GM19328 (cell line): Measurements from ENCODE around the gene LATS1.
A peak's percentile ranks its signal among the peaks of the same experiment; 100 is the strongest.
"Not testable (repeated sequence)": the region's sequence is repeated elsewhere in the genome, so short reads cannot be mapped to it uniquely, and the experiment has no call there.

Source experiments
- ATAC-seq: cut with Tn5 transposase; IDR thresholded peaks from one replicate; pipeline ENCODE4 v1.9.1; 2021; ENCODE audit warnings: mild to moderate bottlenecking, moderate library complexity; ENCODE audit not compliant: unreplicated experiment

The LATS1 gene

DNA sequence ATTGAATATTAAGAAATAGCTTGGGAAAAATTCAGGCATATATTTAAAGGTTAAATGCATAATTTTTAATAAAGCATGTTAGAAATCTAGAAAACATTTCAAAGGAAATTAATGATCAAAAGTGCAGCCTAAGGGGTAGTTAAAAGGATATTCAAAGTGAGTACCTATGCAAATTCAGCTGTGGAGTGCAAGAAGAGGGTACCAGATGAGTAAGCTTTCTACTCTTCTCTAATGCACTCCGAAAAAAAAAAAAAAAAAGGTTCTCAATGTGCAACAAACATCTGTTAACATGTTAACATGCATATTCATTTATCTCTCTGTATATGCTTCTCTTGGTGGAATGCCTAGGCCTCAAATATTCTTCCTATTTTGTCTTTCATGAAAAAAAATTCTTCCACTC, 37.4 kb downstream of the LATS1 start:
- no peak for ATAC-seq

DNA sequence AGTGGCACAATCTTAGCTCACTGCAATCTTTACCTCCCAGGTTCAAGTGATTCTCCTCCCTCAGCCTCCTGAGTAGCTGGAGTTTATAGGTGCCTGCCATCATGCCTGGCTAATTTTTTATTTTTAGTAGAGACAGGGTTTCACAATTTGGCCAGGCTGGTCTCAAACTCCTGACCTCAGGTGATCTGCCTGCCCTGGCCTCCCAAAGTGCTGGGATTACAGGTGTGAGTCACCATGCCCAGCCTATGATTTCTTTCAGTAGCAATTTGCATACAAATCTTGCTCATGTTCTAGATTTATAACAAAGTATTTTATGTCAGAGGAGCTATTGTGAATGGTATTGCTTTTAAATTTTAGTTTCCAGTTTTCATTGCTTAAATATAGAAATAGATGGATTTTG, 45.6 kb downstream of the LATS1 start:
- not testable (repeated sequence) for ATAC-seq

DNA sequence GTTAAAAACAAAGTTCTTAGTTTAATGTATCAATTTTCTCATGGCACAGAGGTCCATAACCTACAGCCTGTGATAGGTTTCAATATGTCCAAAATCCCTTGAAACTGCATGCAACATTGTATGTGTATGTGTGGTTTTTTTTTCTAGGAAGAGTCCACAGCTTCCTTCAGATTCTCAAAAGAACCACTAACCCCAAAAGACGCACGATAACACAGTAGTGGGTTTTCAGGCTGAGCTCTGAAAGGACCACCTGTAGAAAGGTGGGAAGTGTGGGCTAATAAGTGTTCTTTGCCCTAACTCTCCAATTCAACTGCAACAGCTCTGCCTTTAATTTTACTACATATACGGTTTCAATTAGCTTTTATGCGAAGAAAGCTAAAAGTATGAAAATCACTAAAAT, 57.9 kb downstream of the LATS1 start:
- no peak for ATAC-seq

DNA sequence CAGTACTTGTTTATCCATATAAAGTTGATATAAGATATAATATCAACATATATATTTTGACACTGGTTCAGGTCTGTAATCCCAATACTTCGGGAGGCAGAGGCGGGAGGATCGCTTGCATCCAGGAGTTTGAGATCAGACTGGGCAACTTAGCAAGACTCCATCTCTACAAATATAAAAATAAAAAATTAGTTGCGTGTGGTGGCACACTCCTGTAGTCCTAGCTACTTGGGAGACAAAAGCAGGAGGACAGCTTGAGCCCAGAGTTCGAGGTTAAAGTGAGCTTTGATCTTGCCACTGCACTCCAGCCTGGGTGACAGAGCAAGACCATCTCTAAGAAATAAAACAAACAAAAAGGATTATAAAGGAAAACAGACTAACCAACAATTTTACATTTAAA, 60.5 kb downstream of the LATS1 start:
- ATAC-seq = no peak

DNA sequence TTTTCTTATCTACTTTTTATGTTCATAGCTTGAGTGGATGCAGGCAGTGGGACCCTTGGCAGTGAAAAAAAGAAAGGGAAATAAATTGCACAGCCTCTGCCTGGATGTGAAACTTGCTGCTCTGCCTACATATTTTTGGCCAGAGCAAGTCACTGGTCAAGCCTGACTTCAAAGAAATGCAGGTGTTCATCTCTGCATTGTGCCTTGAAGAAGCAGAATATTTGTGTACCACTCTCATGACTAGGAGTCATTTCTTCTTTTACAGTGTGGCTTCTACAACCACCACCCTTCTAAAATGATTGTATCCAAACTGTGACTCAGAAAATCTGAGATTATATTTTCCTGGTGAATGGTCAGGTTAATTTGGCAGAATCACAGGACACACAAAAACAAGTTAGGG, 66.8 kb downstream of the LATS1 start:
- ATAC-seq = no peak

DNA sequence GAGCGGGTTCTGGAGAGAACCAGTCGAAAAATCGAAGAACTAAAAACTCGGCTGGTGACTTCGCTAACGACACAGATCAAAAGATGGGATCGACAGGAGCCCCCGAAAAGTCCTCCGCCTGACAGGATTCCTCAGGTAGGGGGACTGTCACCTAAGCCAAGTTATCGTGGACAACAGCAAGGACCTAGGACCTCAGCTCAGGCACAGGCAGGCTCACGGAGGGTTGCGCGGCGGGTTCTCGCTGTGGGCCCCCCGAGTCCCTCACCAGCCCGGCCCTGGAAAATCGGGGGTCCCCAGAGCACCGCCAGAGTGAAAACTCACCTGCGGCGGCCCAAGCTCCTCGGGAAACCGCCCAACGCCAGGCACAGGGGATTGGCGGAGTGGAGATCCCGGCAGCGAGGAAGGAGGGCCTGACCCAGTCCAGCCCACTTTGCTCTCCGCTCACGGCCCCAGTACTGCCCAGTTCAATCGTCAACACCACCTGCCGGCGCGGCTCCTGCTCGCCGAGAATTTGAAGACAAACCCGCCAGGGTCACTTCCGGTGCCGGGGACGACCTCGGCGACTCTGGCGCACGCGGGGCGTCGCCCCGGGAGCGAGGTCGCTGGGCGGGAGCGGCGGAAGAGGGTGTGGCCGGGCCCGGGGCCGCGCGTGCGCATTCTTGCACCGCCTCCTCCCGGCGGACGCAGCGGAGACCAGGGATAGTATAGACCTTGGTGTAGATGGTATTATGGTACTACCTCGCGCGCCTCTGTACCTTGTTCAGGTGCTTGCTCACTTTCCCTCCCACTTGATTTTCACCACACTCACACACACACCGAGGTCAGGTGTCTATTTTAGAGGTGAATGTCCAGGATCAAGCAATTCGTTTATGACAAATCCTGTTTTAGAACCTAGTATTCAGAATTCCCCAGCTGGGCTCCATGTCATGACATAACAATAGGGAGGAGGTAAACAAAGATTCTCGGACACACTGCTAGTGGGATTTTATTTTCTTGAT, 69.5 kb downstream of the LATS1 start, which contains the start of gene KATNA1:
TSS of gene KATNA1 (minus strand) at position 567 of the 998 bp plus-strand sequence. CDS start 10,167 bp downstream, outside the sequence.
- peak; percentile 90 for ATAC-seq

DNA sequence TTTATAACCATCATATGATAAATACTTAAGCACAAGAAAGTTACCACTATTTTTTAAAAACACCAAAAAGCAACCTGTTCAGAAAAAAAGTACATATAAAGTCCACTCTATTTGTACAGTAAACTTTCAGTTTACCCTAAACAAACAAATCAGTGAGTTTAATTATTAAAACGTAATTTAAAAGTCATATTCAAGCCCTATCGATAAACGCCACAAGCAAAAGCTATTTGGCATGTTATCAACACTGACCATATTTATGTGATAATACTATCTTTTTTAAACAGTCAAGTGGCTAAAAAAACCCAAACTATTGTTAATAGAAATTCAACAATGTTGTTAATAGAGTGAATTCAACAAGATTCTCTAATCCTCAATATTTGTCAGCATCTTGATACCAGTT, 71.3 kb downstream of the LATS1 start:
- no peak for ATAC-seq

DNA sequence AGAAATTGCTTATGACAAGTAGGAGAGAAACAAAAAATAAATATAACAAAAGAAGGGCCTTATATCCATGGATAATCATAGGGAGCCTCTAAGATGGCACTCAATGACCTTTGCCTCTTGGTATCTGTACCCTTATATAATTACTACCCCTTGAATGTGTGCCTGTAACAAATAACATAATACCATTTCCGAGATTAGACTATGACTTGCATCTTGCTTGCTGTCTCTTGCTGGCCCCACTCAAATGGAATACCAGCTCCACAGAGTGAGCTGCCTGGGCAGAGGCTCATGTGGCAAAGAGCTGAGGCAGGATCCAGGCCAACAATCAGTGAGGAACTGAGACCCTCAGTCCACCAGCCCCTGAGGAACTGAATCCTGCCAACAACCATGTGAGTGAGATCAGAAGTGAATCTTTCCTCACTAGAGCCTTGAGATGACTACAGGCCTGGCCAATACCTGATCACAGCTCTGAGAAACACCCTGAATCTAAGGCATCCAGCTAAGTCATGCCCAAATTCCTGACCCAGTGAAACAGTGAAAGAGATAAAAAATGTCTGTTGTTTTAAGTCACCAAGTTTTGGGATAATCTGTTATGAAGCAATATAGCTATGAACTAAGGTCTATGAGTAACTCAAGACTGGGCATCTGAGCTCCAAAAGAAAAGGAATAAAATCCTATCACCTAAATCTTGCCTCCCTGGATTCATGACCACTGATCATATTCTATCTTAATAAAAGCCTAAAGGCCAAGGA, 74.9 kb downstream of the LATS1 start:
- no peak for ATAC-seq

DNA sequence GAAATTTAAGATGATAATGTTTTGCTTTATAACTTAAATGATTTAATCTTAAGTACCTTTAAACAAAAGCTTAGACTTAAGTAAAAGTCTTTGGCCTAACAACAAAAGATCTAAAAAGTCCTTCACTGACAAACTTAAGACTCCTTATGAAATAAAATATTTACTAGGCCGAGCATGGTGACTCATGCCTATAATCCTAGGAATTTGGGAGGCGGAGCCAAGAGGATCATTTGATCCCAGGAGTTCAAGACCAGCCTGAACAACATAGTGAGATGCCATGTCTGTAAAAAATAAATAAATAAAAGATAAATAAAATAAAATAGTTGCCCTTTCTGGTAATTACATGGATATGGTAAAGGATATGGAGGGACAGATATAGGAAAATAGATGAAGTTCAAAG, 81.8 kb downstream of the LATS1 start:
- ATAC-seq = no peak

DNA sequence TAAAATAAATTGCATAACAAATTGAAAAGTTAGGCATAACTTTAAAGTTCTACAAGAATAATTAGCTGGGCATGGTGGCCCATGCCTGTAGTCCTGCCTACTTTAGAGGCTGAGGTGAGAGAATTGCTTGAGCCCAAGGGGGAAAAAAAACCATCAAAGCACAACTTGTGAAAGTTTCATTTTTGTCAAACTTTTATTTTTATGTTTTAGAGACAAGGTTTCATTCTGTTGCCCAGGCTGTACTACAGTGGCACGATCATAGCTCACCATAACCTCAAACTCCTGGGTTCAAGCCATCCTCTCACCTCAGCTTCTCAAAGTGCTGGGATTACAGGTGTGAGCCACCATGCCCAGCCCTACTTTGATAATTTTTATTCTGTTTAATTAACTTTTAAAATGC, 83.6 kb downstream of the LATS1 start:
- ATAC-seq = no peak

DNA sequence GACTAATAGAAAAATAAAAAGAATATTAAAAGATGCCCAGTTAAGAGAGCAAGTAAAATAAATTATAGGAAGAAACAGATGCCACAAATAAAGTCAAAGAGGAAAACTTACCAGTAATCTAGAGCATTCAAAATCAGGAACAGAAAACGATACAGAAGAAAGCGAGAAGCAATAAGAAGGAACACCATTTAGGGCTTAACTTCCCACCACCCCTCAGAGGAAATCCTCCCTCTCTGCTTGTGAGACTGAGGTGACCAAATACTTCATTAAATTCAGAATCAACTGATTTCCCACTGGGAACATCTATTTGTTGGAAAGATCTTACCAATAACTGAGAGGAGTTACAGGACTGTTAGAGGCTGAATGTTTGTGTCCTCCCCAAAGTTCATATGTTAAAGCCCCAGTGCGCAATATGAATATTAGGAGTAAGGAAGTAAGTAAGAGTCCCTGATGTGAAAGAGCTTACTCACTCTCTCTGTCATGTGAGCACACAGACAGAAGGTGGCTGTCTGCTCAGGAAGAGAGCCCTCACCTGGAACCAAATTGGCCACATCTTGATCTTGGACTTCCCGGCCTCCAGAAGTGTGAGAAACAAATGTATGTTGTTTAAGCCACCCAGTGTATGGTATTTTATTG, 88.9 kb downstream of the LATS1 start:
- ATAC-seq = peak; percentile 69

DNA sequence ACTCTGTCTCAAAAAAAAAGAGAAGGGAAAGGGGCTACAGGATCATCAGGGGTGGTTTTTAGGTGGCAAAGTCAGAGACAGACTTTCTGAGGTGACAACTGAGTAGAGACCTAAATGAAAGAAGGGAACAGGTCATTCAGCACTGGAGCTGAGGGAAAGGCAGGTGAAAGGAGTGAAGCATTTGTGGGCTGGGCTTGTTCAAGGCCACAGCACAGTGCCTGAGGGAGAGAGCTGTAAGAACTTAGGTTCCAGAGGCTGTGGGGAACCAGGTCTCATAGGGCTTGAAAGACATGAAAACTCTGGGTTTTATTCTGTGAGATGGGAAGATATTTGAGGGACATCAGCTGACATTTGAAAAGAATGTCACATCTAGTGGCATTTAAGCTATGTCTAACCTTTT, 90.2 kb downstream of the LATS1 start:
- no peak for ATAC-seq

DNA sequence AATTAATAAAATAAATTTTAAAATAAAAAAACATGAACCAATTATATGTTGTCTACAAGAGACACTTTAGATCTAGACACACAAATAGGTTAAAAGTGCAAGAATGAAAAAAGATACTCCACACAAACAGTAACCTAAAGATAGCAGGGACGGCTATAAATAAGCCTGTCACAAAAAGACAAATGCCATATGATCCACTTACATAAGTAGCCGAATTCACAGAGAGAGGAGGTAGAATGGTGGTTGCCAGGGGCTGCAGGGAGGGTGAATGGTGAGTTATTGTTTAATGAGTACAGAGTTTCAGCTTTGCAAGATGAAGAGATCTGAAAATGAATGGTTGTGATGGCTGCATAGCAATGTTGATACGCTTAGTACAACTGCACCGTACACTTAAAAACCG, 102.1 kb downstream of the LATS1 start:
- ATAC-seq = no peak

DNA sequence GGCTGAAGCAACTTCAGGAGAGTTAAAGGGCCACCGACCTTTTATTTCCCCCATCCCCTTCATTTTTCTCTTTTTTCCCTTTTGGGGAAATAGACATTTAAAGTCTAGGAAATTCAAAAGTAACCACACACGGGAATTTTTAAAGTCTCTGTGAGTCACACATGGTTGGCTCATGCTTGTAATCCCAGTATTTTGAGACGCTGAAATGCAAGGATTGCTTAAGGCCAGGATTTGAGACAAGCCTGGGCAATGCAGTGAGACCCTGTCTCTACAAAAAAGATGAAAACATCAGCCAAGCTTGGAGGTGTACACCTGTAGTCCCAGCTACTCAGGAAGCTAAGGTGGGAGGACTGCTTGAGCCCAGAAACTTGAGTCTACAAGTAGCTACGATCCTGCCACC, 103.6 kb downstream of the LATS1 start:
- ATAC-seq = no peak

DNA sequence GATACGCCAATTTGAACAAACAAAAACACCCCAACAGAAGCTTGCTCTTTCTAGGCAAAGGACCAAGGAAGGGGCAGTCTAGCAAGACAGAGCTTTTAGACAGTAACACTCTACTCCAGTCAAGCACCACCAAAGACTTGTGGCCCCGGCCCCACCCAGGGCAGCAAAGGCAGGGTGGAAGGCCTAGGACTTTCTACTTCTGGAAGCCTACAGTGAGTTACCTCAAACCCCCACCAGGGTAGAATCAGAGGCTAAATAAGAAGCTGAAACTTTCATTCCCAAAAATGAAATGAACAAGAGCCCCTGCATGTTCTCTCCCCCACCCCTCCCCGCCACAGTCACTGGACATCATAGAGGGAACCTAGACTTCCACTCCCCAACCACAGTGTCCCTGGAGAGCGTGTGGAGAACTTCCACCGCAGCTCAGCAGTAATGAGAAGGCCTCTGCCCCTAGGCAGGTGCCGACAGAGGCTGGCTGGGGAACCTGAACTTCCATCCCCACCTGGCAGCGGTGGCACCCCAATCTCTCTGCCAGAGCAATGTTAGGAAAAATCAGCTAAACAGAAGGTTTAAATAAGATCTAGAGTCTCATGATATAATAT, 109.4 kb downstream of the LATS1 start:
- no peak for ATAC-seq
